Left renal cortex interstitium (tissue), 4 donors: ENCODE measurements around the gene ARGLU1. TPM values are rescaled to one million over a fixed set of nuclear protein-coding genes. Genes with fewer than 3 reads are reported as not detected.

Experiments
- DNase-seq, 4 donors: peaks; one replicate each; pipeline ENCODE4 v3.0.0-alpha.2; 2013; ENCODE audit warnings: low read depth in 4 of 4, low spot score in 2 of 4, missing footprints in 1 of 4
- polyA plus RNA-seq, 4 donors: library from polyadenylated mRNA; unstranded; fragments of 120-200 nt; gene quantifications; one replicate each; pipeline ENCODE4 v1.2.1, GENCODE V29; 2013; ENCODE audit not compliant: insufficient read length in 4 of 4

The ARGLU1 gene
- polyA plus RNA-seq, 4 donors = 265 to 465 (median 351) TPM

DNA sequence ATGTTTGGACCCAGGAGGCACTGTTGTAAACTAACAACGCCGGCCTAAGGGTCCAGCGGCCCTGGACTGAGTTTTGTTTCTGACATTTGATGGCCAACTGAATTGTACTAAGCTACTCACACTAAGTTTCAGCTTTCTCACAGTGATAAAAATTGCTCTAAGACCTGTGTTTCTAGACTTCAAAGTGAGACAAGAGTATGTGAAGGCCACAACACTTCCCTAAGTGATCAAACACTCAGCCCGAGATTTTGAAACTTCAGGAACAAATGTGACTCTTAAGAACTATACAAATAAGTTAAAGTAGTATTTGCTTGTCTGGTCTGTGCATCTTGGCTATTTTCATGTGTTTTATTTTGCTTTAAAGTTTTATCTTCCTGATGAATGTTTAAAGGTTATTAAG lies 62.6 kb downstream of the ARGLU1 start:
- DNase-seq = no peak

DNA sequence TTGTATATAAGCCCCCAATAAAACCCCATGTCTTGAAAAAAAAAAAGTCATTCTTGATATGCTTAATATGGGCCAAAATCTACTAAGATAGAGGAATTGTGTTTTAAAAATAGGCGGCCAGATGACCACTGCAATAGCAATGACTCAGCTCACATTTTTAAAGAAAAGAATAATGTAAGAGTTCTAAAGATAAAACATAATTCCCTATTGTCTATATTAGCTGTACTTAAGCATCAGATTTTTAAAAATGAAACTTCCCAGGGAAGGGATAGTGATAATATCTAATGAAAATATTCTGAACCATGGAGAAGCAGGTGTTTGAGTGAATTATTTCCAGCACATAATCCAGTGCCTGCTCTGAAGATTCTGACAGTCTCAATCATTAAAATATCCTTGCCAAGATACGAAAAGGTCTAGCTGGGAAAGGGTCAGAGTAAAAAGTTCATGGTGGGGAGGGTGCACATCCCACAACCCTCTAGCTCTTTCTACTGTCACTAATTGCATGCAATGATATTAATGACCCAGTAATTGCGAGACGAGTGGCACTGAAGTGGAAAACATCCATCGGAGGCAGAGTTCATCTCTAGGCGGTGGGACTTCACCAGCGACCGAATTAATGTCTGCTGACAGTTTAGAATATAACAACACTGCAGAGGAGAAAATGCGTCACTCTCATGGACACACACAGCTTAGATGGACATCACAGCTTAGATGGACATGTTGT lies 64.0 kb downstream of the ARGLU1 start:
- DNase-seq = no peak

GRCh38 chr13:106503272-106503671 lies 64.7 kb downstream of the ARGLU1 start:
- no peak for DNase-seq

GRCh38 chr13:106500445-106500844 lies 67.5 kb downstream of the ARGLU1 start:
- no peak for DNase-seq

- DNase-seq = no peak
Measured at GRCh38 chr13:106499896-106500295, 68.0 kb downstream of the ARGLU1 start.

- DNase-seq = no peak
Measured at GRCh38 chr13:106499113-106499512, 68.8 kb downstream of the ARGLU1 start.

- no peak for DNase-seq
Measured at GRCh38 chr13:106498571-106498970, 69.4 kb downstream of the ARGLU1 start.

- no peak for DNase-seq
Measured at GRCh38 chr13:106498158-106498557, 69.8 kb downstream of the ARGLU1 start.

- DNase-seq = no peak
Measured at GRCh38 chr13:106497079-106497478, 70.9 kb downstream of the ARGLU1 start.

- DNase-seq = no peak
Measured at GRCh38 chr13:106496072-106496997, 71.6 kb downstream of the ARGLU1 start.

DNA sequence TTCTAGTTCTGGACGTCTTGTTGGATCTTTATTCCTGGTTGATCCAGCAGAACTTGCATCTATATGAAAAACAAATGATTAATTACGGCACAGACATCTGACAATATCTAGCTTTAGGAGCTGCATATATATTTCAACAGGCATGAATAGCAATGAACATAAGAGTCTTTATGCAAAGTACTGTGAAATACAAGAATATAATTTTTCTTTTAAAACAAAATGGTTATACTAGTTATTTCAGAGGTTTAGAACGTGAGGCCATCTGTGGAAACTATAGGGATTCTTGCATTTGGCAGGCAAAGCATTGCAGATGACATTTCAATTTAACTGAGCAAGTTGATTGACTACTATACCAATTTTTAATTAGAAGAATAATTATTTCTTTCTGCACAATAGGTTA lies 73.0 kb downstream of the ARGLU1 start:
- no peak for DNase-seq

- DNase-seq = no peak
Measured at GRCh38 chr13:106494506-106494905, 73.4 kb downstream of the ARGLU1 start.

GRCh38 chr13:106493533-106494220 lies 74.3 kb downstream of the ARGLU1 start:
- no peak for DNase-seq

GRCh38 chr13:106492588-106493475 lies 75.1 kb downstream of the ARGLU1 start:
- no peak for DNase-seq

DNA sequence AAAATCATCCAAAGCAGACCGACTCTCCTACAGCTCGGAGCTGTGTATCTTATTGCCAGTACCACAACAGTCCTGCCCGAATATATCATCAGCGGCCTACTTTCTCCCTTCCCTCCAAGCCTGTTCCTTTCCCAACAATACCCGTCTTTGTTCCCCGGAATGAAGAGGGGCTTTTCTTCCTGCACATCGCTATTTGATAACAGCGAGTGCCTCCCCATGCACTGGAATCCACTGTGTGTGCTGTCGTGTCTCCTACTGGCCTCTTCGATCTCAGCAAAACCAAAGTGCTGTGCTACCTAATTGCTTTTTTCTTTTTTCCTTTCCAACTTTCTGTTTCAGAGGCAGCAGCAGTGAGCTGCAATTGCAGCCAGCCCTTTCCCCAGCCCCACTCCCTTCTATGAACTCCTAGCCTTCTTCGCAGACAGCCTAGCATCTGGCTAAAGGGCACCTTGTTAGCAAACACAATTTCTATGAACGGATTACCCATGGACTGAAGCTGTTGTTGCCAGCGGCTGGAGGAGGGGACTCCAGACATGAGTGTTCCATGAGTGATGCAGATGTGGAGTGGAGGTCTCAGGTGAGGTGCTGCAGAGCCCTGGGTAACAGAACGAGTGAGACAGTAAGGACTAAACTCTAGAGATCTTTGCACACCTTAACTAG lies 75.9 kb downstream of the ARGLU1 start:
- DNase-seq = no peak

Other genes starting within 250 kb of the ARGLU1 start
- 100 to 1,000 TPM; 121 to 142 (median 129) TPM for gene EFNB2, start 32.5 kb downstream of the ARGLU1 start, polyA plus RNA-seq